ENCODE measurements around the gene CACNA2D3. TPM values are rescaled to one million over a fixed set of nuclear protein-coding genes. Genes with fewer than 3 reads are reported as not detected.

Gene CACNA2D3
- total RNA-seq, 1 experiment from 2014 or later = not detected

- Histone ChIP-seq H3K36me3 (ENCODE audit: control insufficient read depth, insufficient read depth, low read length) (no peaks in the 10 kb centered on the region), H3K4me1 (no peaks in the 10 kb centered on the region), H3K9me3 (no peaks in the 10 kb centered on the region), H3K4me3 (ENCODE audit: low read depth, low read length) (no peak overlapping the region), H3K27me3 (replicated peaks; ENCODE audit: control insufficient read depth, insufficient read depth, low read length) (no peaks in the 10 kb centered on the region; the same call in 1 of the 2 replicates)
- no peaks in the 10 kb centered on the region for H3K4me1 Mint-ChIP-seq (ENCODE audit: low read depth, unreplicated experiment)
- BruUV-seq (replicated peaks) = no TSS peak
- no peak overlapping the region for H3K27ac Mint-ChIP-seq (ENCODE audit: unreplicated experiment)
- H3K36me3 Mint-ChIP-seq (ENCODE audit: insufficient read depth, unreplicated experiment) = no peaks in the 10 kb centered on the region
- CTCF ChIA-PET = no interaction called here
- no peak for TF ChIP-seq CTCF (IDR thresholded peaks at IDR 0.05; ENCODE audit: insufficient read depth in 1 of 2, low read depth in 1 of 2, low read length in 1 of 2, severe bottlenecking in 1 of 2, unreplicated experiment in 1 of 2)
- no peak for DNase-seq
- POLR2A ChIA-PET = no interaction called here
- peaks cover 11% of the 10 kb centered on the region for H3K27me3 Mint-ChIP-seq (ENCODE audit: insufficient read depth, unreplicated experiment)
- H3K9me3 Mint-ChIP-seq (ENCODE audit: unreplicated experiment) = no peaks in the 10 kb centered on the region
- intact Hi-C loops (cut with micrococcal nuclease; ENCODE audit: unreplicated experiment) = no loop called here
- no peak overlapping the region for H3K4me3 Mint-ChIP-seq (ENCODE audit: unreplicated experiment)
Measured at GRCh38 chr3:55064164-55064563, 941.8 kb downstream of the CACNA2D3 start.

DNA sequence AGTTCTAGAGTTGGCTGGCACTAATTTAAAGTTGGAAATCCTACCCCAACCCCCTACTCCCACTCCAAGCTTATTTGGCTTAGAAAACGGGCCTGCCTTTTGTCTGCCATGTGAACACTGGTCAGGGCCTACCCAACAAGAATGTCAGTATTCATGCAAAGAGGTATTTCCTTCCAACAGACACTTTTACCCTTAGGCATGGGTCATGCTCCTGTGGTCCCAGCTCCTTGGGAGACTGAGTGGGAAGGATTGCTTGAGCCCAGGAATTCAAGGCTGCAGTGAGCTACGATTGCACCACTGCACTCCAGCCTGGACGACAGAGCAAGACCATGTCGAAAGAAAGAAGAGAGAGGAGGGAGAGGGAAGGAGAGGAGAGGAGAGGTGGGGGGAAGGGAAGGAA lies 943.0 kb downstream of the CACNA2D3 start:
- TF ChIP-seq CTCF (IDR thresholded peaks at IDR 0.05; ENCODE audit: insufficient read depth in 1 of 2, low read depth in 1 of 2, low read length in 1 of 2, severe bottlenecking in 1 of 2, unreplicated experiment in 1 of 2) = no peak
- H3K27me3 Mint-ChIP-seq (ENCODE audit: insufficient read depth, unreplicated experiment) = peaks cover 9% of the 10 kb centered on the region
- no peak overlapping the region for H3K27ac Mint-ChIP-seq (ENCODE audit: unreplicated experiment)
- no peaks in the 10 kb centered on the region; the same call in 1 of the 2 replicates for H3K27me3 ChIP-seq (replicated peaks; ENCODE audit: control insufficient read depth, insufficient read depth, low read length)
- no peaks in the 10 kb centered on the region for H3K36me3 Mint-ChIP-seq (ENCODE audit: insufficient read depth, unreplicated experiment)
- ChIA-PET CTCF (no interaction called here), POLR2A (no interaction called here)
- BruUV-seq (replicated peaks) = no TSS peak
- H3K4me1 Mint-ChIP-seq (ENCODE audit: low read depth, unreplicated experiment) = no peaks in the 10 kb centered on the region
- no peaks in the 10 kb centered on the region for H3K9me3 ChIP-seq
- no peaks in the 10 kb centered on the region for H3K9me3 Mint-ChIP-seq (ENCODE audit: unreplicated experiment)
- H3K4me1 ChIP-seq = no peaks in the 10 kb centered on the region
- DNase-seq = no peak
- H3K4me3 Mint-ChIP-seq (ENCODE audit: unreplicated experiment) = no peak overlapping the region
- no peak overlapping the region for H3K4me3 ChIP-seq (ENCODE audit: low read depth, low read length)
- intact Hi-C loops (cut with micrococcal nuclease; ENCODE audit: unreplicated experiment) = no loop called here
- no peaks in the 10 kb centered on the region for H3K36me3 ChIP-seq (ENCODE audit: control insufficient read depth, insufficient read depth, low read length)

DNA sequence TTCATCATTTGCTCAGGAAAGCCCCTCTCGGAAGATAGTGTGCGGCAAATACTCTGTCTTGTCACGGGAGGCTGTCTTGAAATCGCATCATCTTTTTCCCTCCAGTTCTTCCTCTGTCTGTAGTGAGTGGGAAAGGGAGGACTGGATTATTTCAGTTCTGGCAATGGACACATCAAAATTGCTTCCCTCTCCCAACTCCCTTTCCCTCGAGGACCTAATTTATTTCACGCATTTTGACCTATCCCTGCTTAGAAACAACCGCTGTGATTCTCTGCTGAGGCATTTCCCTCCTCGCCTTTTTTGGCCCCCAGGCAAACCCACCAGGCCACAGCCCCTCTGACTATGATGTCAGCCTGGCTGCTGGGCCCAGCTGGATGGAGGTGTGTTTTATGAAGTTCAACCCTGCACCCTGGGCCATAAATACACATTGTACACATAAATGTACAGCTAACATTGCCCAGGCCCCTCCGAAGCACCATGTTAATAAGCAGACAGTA lies 944.2 kb downstream of the CACNA2D3 start:
- Mint-ChIP-seq H3K36me3 (ENCODE audit: insufficient read depth, unreplicated experiment) (no peaks in the 10 kb centered on the region), H3K27ac (ENCODE audit: unreplicated experiment) (no peak overlapping the region), H3K4me3 (ENCODE audit: unreplicated experiment) (no peak overlapping the region), H3K27me3 (ENCODE audit: insufficient read depth, unreplicated experiment) (peaks cover 8% of the 10 kb centered on the region), H3K9me3 (ENCODE audit: unreplicated experiment) (no peaks in the 10 kb centered on the region), H3K4me1 (ENCODE audit: low read depth, unreplicated experiment) (no peaks in the 10 kb centered on the region)
- no peaks in the 10 kb centered on the region for H3K36me3 ChIP-seq (ENCODE audit: control insufficient read depth, insufficient read depth, low read length)
- ChIA-PET CTCF (no interaction called here), POLR2A (no interaction called here)
- BruUV-seq (replicated peaks) = no TSS peak
- intact Hi-C loops (cut with micrococcal nuclease; ENCODE audit: unreplicated experiment) = no loop called here
- no peak overlapping the region for H3K4me3 ChIP-seq (ENCODE audit: low read depth, low read length)
- DNase-seq = no peak
- no peaks in the 10 kb centered on the region for H3K9me3 ChIP-seq
- no peaks in the 10 kb centered on the region for H3K4me1 ChIP-seq
- no peaks in the 10 kb centered on the region; the same call in 1 of the 2 replicates for H3K27me3 ChIP-seq (replicated peaks; ENCODE audit: control insufficient read depth, insufficient read depth, low read length)
- no peak for TF ChIP-seq CTCF (IDR thresholded peaks at IDR 0.05; ENCODE audit: insufficient read depth in 1 of 2, low read depth in 1 of 2, low read length in 1 of 2, severe bottlenecking in 1 of 2, unreplicated experiment in 1 of 2)

Data from Caco-2 (cell line).